Measurements from ENCODE around the gene NDUFAF3.

Gene NDUFAF3, protein sequence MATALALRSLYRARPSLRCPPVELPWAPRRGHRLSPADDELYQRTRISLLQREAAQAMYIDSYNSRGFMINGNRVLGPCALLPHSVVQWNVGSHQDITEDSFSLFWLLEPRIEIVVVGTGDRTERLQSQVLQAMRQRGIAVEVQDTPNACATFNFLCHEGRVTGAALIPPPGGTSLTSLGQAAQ

DNA sequence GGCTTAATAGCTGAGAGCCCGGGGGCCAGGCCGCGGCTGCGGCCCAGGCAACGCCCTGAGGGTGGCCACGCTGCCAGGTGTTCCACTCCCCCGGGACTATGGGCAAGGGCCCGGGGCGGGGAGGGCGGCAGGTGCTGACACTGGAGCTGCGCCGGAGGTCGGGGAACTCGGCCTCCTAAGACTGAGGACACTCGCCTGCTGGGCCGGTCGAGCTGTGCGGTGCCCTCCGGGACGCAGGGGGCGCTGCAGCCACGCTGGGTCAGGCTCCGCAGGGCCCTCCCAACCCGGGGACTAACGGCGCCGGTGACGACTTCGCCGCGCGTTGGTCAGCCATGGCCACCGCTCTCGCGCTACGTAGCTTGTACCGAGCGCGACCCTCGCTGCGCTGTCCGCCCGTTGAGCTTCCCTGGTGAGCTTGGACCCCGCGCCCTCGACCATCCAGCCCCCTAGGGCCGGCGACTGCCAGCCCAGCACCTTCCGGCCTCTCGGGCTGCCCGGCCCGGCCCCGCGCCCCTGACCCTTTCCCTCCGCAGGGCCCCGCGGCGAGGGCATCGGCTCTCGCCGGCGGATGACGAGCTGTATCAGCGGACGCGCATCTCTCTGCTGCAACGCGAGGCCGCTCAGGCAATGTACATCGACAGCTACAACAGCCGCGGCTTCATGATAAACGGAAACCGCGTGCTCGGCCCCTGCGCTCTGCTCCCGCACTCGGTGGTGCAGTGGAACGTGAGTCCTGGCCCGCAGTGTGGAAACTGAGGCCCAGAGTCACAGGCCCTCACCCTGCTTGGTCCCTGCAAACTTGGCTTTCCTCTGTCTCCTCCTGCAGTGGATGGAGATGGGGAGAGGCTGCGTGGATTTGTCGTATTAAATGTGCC is at the start of gene NDUFAF3:
Gene NDUFAF3, plus strand, starts transcription at position 309 of the 875 bp plus-strand sequence. Its CDS starts 24 bp downstream, at position 333.
- DNase-seq: peak; percentile 94

DNA sequence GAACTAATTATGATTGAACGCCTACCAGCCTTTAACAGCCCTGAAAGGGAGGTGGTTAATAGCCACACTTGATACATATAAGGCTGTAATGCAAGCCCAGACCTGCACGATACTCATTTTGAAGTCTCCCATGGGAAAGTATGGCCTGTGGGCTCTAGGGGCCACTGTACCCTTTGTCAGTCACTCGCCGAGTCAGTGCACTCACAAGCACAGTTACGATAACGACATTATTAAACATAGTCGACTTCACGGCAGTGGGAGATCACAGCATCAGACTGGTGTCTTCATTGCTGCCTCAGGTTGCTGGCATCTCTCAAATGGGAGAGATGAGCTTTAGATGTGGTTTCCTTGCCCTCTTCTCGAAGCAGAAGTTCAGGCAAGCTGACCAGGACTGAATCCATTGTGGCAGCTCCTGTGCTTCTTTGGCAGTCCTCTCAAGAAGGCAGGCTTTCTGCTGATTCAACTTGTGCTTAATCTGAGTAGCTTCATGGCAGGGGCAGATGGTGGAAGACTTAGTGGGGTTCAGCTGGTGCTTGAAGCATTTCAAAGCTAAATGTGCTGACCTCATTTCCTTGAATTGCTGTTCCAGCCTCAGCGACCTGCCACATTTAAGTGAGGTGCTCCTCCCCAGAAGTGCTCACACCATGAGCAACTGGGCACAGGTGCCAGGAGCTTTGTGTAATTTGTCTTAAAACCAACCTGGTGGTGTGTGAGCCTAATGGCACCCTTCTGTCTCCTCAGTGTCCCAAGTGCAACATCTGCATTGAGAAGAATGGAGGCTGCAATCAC is 47.7 kb upstream of the NDUFAF3 start:
- DNase-seq: no peak

DNA sequence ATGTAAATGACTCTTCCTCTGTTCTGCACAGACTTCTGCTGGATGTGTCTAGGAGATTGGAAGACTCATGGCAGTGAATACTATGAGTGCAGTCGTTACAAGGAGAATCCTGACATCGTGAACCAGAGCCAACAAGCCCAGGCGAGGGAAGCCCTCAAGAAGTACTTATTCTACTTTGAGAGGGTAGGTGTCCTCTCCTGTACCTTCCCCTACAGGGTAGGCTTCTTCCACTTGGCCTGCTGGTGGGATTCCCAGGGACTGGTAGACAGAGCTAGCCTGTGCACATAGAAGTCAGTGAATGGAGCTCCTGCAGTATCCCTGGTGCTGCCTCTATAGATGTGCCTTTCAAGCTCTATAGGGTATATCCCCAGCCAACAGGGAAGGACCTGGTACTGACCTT is 42.5 kb upstream of the NDUFAF3 start:
- no peak for DNase-seq

DNA sequence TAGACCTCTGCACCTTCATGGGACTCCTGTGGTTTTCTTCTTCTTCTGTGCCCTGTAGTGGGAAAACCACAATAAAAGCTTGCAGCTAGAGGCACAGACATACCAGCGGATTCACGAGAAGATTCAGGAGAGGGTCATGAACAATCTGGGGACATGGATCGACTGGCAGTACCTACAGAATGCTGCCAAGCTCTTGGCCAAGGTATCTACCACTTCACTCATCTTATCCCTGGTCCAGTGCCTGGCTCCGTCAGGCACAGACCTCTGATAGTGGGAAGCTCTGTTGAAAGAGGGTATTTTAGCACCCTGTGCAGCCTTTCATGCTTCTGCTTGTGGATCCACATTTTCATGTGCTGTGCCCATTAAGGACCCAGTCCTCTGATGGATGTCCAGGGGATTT is 41.6 kb upstream of the NDUFAF3 start:
- DNase-seq: no peak

DNA sequence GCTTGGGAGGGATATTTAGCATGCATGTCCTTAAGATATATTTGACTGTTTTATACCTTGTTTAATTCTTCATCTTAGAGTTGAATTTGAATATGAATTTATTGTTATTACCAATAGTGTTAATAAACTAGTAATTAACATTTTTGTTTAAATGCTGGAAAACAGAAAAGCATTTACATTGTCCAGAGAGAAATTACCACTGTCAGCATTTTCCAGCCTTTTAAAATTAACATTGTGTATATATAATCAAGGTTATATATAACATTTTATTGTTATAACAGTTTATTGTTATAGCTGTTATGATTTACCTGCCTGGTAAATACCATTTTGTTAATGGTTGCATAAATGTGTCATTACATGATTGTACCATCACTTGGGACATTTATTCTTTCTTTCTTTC is 39.9 kb upstream of the NDUFAF3 start:
- DNase-seq: no peak

DNA sequence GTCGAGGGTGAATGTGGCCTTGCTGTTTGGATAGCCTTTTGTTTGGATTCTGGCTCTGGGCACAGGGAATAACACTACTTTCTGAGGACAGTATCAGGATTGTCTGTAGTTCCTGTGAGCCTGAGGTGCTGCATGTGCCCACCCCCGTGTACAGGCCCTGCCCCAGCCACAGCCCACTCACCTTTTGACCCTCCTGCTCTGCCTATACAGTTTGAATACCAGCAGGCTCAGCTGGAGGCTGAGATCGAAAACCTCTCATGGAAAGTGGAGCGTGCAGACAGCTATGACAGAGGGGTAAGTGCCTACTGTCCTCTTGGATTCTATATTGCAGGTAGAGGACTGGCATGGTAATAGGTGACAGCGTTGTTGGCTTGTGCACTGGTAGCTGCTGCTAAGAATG is 39.2 kb upstream of the NDUFAF3 start:
- no peak for DNase-seq

DNA sequence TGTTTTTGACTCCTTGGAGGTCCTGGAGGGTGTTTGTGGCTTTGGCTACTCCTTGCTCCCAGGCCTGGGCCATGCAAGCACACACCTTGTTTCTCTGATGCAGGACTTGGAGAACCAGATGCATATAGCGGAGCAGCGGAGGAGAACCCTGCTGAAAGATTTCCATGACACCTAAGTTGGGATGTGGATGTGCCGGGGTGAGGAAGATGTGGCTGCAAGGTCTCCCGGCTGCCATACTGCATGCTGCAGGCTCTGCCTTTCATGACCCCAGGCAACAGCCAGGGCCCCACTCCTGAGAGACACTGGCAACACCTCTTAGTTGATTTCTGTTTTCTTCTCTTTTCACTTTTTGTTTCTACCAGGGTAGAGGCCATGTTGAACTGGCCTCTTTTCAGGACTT is 38.8 kb upstream of the NDUFAF3 start:
- DNase-seq: no peak

DNA sequence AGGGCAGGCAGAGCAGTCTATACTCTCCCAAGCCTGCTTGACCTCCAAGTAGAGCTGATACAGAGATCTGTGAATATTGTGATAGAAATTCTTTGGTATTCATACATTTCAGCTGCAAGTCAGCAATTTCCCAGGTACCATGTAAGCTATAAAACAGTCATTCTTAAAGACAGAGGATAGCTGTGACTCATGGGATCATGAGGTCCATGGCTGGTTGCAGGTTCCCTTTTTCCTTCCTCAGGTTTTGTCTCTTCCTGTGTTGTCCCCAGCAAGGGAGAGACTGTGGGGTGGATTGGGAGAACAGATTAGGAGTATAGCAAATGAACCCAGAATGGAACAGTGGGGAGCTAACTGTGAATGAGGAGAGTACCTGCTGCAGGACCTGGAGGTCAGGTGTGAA is 37.3 kb upstream of the NDUFAF3 start:
- DNase-seq: no peak

DNA sequence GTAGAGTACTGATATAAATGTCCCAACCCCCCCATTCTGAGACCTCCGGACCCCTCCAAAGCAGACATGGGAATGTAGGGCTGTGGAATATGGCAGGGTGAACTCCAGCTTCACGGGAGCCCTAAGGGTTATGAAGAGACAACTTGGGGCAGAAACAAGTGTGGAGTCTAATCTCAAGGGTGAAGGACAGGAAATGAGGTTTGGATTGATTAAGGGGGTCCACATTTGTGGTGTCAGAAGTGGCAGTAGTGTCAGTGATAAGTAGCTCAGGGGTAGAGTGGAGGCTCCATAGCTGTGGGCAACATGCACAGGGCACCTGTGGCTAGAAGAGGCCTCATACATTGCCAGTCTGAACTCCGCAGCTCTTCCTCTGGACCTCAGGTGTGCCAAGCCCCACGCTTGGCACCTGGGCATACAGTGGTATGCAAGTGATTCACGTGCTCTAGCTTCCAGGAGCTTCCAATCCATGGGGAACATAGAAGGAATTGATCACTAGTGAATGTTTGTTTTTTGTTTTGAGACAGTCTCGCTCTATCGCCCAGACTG is 36.0 kb upstream of the NDUFAF3 start:
- DNase-seq: no peak

DNA sequence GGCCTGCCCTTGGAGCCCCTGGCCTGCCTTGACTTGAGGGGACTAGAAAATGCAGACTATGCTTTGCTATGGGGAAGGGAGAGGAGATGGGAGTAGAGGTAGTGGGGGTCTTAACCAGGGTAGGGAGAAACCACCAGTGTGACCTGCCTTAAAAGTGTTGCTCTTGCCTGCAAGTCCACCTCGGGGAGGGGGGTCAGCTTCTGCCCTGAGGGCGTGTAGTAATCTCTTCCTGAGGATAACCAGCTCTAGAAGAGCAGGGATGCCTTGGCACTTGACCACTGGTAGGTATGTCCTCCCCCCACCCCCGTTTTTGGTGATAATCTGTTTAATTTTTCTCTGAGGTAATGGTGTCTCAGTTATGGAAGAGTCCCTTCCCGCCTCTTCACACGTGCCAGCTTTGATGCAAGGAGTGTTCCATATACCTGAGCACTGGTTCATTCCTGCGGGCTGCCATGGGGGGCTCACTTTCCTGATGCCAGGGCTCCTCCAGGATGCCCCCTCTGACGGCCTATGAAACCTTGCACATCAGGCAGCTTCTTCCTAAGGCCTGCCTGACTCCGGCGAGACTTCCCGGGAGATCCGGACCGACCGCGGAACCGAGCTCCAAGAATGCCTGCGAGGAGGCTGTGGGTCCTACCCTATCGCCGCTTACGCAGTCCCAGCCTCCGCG is 32.7 kb upstream of the NDUFAF3 start:
- no peak for DNase-seq

DNA sequence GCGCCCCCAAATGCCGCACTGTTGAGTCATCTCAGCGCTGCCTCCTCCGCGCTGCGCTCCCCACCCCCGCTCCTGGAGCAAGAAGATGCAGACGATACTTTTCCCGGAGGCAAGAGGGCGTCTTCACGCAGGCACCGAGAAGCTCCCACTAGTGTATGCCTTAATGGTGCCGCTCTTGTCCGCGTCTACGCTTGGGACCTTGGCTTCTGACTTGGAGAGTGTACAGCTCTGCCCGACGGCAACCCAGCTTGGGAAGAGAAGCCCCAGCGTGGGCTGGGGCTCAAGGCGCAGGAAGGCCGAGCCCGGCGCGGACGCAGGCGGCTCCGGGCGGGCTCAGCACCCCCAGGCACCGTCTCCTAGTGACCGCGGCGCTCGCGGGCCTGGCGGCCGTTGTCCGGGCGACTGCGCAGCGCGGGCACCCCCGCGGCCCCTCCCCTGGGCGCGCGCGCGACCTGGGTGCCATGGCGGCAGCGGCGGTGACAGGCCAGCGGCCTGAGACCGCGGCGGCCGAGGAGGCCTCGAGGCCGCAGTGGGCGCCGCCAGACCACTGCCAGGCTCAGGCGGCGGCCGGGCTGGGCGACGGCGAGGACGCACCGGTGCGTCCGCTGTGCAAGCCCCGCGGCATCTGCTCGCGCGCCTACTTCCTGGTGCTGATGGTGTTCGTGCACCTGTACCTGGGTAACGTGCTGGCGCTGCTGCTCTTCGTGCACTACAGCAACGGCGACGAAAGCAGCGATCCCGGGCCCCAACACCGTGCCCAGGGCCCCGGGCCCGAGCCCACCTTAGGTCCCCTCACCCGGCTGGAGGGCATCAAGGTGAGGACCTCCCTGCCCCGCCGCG is 31.9 kb upstream of the NDUFAF3 start, which contains the start of gene P4HTM:
Gene P4HTM, plus strand, starts transcription at position 446 of the 840 bp plus-strand sequence. Its CDS starts 16 bp downstream, at position 462.
- peak; percentile 85 for DNase-seq

DNA sequence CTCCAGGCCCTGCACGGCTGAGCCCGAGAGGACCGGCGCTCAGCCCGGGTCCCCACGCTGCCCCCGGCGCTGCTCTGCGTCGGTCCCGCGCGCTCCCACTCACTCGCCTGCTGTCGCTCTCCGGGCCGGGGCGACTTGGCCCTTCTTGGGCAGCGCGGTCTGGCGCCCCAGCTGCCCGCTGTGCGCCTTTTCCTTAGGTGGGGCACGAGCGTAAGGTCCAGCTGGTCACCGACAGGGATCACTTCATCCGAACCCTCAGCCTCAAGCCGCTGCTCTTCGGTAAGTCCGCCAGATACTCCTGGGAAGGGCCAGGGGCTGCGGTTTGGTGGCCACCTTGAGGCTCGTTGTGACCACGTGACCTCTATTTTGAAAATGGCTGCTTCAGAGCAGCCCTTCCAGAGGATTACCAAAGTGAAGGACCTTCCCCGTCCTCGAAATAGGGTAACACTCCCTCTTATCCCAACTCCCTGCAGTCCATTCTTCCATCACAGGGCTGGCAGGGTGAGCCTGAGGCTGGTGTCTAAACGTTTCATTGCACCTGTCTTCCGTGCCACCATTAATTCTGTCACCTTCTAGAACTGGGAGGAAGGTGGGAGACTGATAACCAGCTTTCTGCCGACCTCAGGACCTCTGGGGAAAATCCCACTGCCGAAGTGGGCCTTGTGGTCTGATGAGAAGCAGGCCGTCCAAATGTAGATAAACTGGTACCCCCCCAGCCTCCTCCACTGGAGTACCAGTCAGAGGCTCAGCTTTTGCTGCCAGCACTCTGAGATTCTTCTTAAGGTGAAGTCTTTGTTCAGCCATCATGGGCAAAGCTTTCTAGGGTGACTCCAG is 31.1 kb upstream of the NDUFAF3 start:
- DNase-seq: peak; percentile 29

DNA sequence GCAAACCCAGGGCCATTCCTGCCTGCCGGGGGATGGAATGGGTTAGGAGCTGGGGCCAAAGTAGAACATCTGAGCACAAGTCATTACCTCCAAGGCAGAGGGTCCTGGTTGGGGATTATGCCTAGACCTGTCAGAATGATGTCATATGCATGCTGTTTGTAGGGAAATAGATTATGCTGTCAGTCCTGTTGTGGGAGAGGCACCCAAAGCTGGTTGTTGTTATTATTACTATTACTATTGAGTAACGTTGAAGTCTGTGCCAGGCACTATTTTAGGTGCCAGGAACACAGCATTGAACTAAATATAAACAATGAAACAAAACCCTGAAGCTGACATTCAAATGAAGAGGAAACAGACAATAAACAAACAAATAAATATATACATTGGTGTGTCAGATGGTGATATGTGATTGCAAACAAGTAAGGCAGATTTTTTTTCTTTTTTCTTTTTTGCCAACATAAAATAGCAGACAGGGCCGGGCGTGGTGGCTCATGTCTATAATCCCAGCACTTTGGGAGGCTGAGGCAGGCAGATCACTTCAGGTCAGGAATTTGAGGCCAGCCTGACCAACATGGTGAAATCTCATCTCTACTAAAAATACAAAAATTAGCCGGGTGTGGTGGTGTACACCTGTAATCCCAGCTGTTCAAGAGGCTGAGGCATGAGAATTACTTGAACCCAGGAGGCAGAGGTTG is 29.9 kb upstream of the NDUFAF3 start:
- no peak for DNase-seq

DNA sequence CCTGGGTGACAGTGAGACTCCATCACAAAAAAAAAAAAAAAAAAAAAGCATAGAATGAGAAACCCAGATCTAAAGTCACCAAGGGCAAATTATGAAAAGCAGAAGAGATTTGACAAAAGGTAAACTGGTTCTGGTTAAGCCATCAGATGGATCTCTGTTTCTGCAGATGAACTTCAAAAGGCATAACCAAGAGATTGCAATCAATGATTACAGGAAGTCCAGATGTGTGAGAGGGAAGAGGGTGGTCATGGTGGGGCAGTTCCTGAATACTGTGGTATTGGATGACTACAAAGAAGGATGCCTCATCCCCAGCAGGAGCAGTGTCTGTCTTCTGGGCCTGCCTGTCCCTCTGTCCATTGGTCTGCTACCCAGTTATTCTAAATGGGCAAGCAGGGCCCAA is 28.1 kb upstream of the NDUFAF3 start:
- no peak for DNase-seq

DNA sequence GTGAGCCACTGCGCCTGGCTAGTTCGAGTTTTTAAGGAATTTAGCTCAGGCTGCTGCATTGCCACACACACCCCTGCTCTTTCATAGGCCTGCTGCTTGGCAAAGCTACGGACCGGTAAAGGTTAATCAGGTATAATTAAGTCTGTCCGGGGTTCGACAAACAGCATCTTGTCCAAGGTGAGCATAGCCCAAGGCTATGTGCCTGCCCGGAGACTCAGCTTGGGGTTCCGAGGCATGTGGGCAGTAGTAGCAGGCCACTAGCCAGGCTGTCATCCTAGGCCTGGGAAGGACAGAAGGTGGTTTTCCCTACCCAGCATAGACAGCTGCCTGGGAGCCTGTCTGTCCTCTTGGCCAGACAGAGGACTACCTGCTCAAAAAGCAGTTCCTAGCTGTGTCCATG is 25.3 kb upstream of the NDUFAF3 start:
- DNase-seq: no peak

DNA sequence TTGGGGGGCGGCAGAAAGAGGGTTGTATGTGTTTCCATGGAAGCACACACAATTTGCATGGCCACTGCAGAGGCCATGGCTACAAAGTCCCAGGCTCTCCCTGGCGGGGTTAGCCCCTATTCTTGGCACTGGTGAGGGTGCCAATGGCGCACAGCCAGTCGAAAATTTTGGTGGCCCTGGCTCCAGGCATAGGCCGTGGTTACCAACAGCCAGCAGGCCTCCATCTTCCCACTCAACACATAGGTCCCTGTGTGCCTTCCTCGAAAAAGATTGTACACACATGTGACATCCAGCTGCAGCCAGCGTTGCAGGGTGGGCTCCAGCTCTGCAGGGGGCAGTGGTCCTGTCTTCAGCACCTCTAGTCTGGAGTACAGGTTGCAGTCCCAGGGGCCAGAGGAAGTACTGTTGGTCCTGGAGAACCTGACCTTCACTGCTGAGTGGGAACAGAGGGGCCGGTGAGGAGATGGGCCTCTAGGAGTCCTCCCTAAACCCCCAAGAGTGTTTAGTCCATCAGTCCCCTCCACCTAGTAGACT is 24.8 kb upstream of the NDUFAF3 start:
- DNase-seq: no peak

DNA sequence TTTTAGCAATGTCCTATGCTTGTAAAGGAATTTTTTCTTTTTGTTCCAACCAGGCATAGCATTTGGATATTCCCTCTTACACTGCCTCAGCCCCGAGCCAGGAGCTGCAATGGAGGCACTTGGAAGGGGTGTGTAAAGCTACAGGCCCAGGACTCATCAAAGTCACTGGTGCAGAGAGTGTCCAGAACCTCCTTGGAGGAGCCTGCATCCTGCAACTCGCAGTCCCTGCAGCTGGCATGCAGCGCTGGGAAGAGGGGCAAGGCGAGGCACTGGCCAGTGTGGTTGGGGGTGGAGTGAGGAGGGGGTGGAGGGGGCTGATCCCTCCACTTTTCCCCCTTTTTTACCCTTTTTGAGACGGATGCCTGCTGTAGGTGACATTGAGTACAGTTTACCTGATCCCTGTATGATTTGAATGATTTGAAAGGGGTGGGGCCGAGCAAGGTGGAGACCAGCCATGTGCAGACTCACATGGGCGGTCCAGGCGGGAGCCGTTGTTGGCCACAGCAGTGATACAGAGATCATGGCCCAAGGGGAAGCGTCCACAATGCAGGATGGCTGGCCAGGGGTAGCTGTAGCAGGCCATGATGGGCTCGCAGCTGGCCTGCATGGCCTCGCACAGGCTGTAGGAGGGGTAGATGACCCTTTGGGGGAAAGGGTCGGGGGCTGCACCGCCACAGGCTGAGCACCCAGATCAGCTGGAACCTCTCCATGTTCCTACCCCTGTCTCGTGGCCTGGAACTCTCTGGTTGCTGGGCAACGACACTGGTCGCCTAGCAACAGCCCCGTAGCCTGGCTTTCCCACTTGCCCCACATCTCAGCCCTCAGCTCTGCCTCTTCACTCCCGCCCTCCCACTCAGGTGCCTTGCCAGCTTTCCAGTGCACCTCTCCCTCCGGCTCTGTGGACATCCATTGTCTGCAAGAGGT is 23.9 kb upstream of the NDUFAF3 start:
- no peak for DNase-seq

DNA sequence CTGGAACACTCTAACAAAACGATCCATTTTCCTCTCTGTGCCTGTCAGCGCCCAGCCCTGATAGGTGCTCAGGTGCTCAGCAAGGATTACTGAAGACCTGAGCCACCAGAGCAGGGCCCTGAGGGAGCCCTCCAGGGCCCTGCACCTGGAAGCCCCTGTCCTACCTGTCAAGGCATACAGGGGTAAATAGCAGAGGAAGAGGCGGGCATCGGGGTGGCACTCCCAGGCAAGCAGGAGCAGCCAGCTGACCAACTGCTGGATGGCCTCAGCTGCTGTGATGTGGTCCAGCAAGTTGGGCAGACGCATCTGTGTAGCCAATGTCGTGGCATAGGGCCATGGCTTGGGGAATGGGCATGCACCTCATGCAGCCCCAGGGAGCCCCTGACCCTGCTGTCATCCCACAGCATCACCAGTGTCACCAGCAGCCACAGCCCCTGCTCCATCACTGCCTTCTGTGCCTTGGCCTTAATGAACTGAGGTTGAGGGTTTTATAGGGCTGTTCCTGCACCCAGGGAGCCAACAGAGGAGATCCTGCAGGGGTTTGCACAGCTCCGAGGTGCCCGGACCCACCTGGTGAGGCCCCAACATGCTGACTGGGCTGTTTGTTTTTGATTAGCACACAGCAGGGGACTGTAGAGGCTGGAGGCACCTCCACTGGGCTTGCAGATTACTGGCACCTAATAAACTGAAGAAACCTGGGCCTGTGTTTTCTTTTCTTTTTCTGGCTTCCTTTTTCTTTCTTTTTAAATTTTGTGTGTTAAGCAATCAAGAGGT is 22.6 kb upstream of the NDUFAF3 start:
- DNase-seq: no peak
